CD4-positive, alpha-beta T cell (primary cell): Measurements from ENCODE around the gene PPIP5K2. TPM values are rescaled to one million over a fixed set of nuclear protein-coding genes. Genes with fewer than 3 reads are reported as not detected.

Source experiments
- ATAC-seq: fragments of 200-7000 bp; cut with Tn5 transposase; one replicate; pipeline ENCODE4 v1.10.0; 2022; ENCODE audit warnings: mild to moderate bottlenecking; ENCODE audit not compliant: poor library complexity
- CTCF ChIA-PET: fragments of 350-600 bp; sonication (Branson Sonifier 250); formaldehyde crosslinking; loops from one replicate; lab custom pipeline; 2021; ENCODE audit warnings: antibody characterized with exemption, inconsistent platforms; lab: Charles Lee
- POLR2A ChIA-PET: fragments of 350-600 bp; sonication (Branson Sonifier 250); formaldehyde crosslinking; loops from one replicate; lab custom pipeline; 2021; ENCODE audit warnings: antibody characterized with exemption, inconsistent platforms; lab: Charles Lee
- DNase-seq, 14 experiments: peaks; one replicate each; pipeline ENCODE4 v3.0.0-alpha.2; 2013 to 2020; ENCODE audit warnings: mixed read lengths in 2 of 14
- H3K27ac ChIP-seq, 2 donors: one replicate each; pipeline versions ENCODE4 v1.5.1 to v1.7.0; 2013; ENCODE audit warnings: low read length in 2 of 2, low read depth in 1 of 2, mild to moderate bottlenecking in 1 of 2
- H3K27me3 ChIP-seq, 2 experiments: 1 replicate in 1 of 2; 2 replicates in 1 of 2; pipeline versions ENCODE4 v1.6.1 to v1.7.0; 2013; ENCODE audit warnings: low read length in 2 of 2, control low read depth in 1 of 2, mild to moderate bottlenecking in 1 of 2, moderate library complexity in 1 of 2; ENCODE audit not compliant: insufficient read depth in 2 of 2, control insufficient read depth in 1 of 2
- H3K36me3 ChIP-seq: one replicate; pipeline ENCODE4 v1.6.1; 2013; ENCODE audit warnings: low read length, control low read depth; ENCODE audit not compliant: insufficient read depth
- H3K4me1 ChIP-seq: one replicate; pipeline ENCODE4 v1.6.1; 2013; ENCODE audit warnings: low read length, control low read depth; ENCODE audit not compliant: insufficient read depth
- H3K4me3 ChIP-seq: one replicate; pipeline ENCODE4 v1.5.1; 2013; ENCODE audit warnings: mild to moderate bottlenecking, low read length, moderate library complexity
- H3K9me3 ChIP-seq, 2 experiments: 1 replicate in 1 of 2; 2 replicates in 1 of 2; pipeline versions ENCODE4 v1.6.1 to v1.7.0; 2013; ENCODE audit warnings: low read length in 2 of 2, mild to moderate bottlenecking in 2 of 2, control low read depth in 1 of 2, moderate library complexity in 1 of 2; ENCODE audit not compliant: control insufficient read depth in 1 of 2, insufficient read depth in 1 of 2
- H3K27ac Mint-ChIP-seq: one replicate; pipeline ENCODE4 v1.8.0; 2020; ENCODE audit warnings: mixed read lengths
- H3K27me3 Mint-ChIP-seq: one replicate; pipeline ENCODE4 v1.8.0; 2021; ENCODE audit warnings: mixed read lengths
- H3K36me3 Mint-ChIP-seq: one replicate; pipeline ENCODE4 v1.8.0; 2021; ENCODE audit warnings: low read depth, mixed read lengths
- H3K4me1 Mint-ChIP-seq: one replicate; pipeline ENCODE4 v1.8.0; 2021; ENCODE audit warnings: low read depth, mixed read lengths
- H3K4me3 Mint-ChIP-seq: one replicate; pipeline ENCODE4 v1.8.0; 2020; ENCODE audit warnings: mild to moderate bottlenecking, mixed read lengths
- H3K9me3 Mint-ChIP-seq: one replicate; pipeline ENCODE4 v1.8.0; 2020; ENCODE audit warnings: mixed read lengths
- intact Hi-C, 2 experiments: fragments of 100-400 bp; cut with DNase I in 1 of 2; cut with micrococcal nuclease in 1 of 2; formaldehyde crosslinking; loops; one replicate each; pipeline versions ENCODE4 v1.15.1 to v1.9.0; 2023 to 2025; cut with DNase I, micrococcal nuclease
- total RNA-seq, 174 experiments: library from RNA in 2 of 174; stranded (reverse) in 2 of 174; gene quantifications; one replicate each; pipeline ENCODE4 v1.2.3 and lab custom pipeline; 2021 to 2026
- TF ChIP-seq, protein P1 (sequence below): fragments of 200-600 bp; IDR thresholded peaks from one replicate; pipeline ENCODE4 v1.8.0; 2022; ENCODE audit warnings: antibody characterized with exemption, mild to moderate bottlenecking

PPIP5K2 gene
- total RNA-seq, 2 experiments from 2014 or later = 40.4 to 45.6 TPM

DNA sequence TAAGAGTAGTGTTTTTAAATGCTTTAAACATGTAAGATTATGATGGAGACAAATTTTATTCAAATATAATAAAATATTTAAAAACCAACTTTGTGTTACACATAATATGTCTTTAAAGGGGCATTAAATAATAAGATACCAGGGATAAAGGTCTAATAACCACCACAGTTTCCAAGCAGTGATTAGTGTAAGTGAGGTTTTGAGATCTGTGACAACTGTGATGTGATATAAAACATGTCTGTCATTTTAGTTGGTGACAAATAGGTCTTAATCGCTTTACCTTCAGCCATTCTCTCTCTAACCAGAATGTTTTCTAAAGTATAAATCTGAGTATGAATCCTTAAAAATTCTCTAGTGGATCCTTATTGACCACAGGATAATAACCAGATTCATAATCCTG lies 28.1 kb downstream of the PPIP5K2 start:
- intact Hi-C loops = no loop called here
- POLR2A ChIA-PET = no interaction called here
- H3K27me3 Mint-ChIP-seq = no peaks in the 10 kb centered on the region

DNA sequence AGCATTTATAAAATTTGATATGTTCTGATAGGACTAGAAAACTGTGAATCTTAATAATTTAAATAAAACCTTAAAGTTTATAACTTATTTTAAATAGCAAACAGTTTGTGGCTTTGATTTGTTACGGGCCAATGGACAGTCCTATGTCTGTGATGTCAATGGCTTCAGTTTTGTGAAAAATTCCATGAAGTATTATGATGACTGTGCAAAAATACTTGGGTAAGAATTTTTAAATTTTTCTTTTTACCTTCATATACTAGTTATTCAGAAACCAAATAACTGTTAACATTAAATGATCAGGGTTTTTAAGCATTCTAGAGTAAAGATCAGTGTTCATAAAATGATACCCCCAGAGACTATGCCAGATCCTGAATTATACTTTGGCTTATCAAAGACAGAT lies 31.1 kb downstream of the PPIP5K2 start:
- Mint-ChIP-seq H3K27ac (no peak overlapping the region), H3K4me3 (no peak overlapping the region), H3K27me3 (no peaks in the 10 kb centered on the region), H3K9me3 (no peaks in the 10 kb centered on the region), H3K4me1 (no peaks in the 10 kb centered on the region), H3K36me3 (peaks cover 53% of the 10 kb centered on the region)
- H3K4me1 ChIP-seq = no peaks in the 10 kb centered on the region
- intact Hi-C loops = no loop called here
- no peak overlapping the region for H3K27ac ChIP-seq
- H3K36me3 ChIP-seq = peaks cover 55% of the 10 kb centered on the region
- ChIA-PET CTCF (no interaction called here), POLR2A (no interaction called here)
- H3K9me3 ChIP-seq = no peaks in the 10 kb centered on the region
- H3K27me3 ChIP-seq = no peaks in the 10 kb centered on the region
- ATAC-seq (no peak), DNase-seq (no peak)
- TF ChIP-seq, protein P1, sequence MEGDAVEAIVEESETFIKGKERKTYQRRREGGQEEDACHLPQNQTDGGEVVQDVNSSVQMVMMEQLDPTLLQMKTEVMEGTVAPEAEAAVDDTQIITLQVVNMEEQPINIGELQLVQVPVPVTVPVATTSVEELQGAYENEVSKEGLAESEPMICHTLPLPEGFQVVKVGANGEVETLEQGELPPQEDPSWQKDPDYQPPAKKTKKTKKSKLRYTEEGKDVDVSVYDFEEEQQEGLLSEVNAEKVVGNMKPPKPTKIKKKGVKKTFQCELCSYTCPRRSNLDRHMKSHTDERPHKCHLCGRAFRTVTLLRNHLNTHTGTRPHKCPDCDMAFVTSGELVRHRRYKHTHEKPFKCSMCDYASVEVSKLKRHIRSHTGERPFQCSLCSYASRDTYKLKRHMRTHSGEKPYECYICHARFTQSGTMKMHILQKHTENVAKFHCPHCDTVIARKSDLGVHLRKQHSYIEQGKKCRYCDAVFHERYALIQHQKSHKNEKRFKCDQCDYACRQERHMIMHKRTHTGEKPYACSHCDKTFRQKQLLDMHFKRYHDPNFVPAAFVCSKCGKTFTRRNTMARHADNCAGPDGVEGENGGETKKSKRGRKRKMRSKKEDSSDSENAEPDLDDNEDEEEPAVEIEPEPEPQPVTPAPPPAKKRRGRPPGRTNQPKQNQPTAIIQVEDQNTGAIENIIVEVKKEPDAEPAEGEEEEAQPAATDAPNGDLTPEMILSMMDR = no peak
- H3K4me3 ChIP-seq = no peak overlapping the region

More for the DNA sequence above, 28.1 kb downstream of the PPIP5K2 start:
- H3K4me3 Mint-ChIP-seq = no peak overlapping the region
- CTCF ChIA-PET = no interaction called here
- Histone ChIP-seq H3K4me3 (no peak overlapping the region), H3K27ac (no peak overlapping the region), H3K4me1 (no peaks in the 10 kb centered on the region), H3K9me3 (no peaks in the 10 kb centered on the region), H3K27me3 (no peaks in the 10 kb centered on the region), H3K36me3 (peaks cover 35% of the 10 kb centered on the region)
- H3K36me3 Mint-ChIP-seq = peaks cover 34% of the 10 kb centered on the region
- TF ChIP-seq, protein P1 = no peak
- no peak for DNase-seq
- H3K27ac Mint-ChIP-seq = no peak overlapping the region
- no peaks in the 10 kb centered on the region for H3K9me3 Mint-ChIP-seq
- H3K4me1 Mint-ChIP-seq = no peaks in the 10 kb centered on the region
- ATAC-seq = no peak

DNA sequence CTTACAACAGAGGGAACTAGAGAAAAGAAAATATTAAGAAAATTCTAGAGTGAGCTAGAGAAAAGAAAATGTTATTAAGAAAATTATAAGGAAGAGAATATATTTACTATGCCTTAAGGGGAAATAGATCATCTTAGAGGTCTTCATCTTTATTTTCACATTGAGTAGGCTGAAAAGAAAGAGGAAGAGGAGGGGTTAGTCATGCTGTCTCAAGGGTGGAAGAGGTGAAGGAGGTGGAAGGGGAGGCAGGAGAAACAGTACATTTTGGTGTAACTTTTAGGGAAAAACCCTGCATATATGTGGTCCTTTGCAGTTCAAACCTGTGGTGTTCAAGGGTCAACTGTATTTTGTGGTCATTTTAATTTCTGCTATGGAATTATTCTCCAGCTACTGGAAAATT lies 46.6 kb downstream of the PPIP5K2 start:
- CTCF ChIA-PET = no interaction called here
- Mint-ChIP-seq H3K4me3 (no peak overlapping the region), H3K36me3 (peaks cover 67% of the 10 kb centered on the region)

More for the DNA sequence above, 46.6 kb downstream of the PPIP5K2 start:
- H3K27me3 Mint-ChIP-seq = no peaks in the 10 kb centered on the region
- no peaks in the 10 kb centered on the region for H3K4me1 Mint-ChIP-seq
- no peak for ATAC-seq
- Histone ChIP-seq H3K36me3 (peaks cover 16% of the 10 kb centered on the region), H3K27ac (no peak overlapping the region), H3K9me3 (no peaks in the 10 kb centered on the region), H3K4me3 (no peak overlapping the region), H3K27me3 (no peaks in the 10 kb centered on the region), H3K4me1 (no peaks in the 10 kb centered on the region)
- H3K9me3 Mint-ChIP-seq = no peaks in the 10 kb centered on the region
- no peak overlapping the region for H3K27ac Mint-ChIP-seq
- POLR2A ChIA-PET = no interaction called here
- TF ChIP-seq, protein P1 = no peak
- intact Hi-C loops = no loop called here
- DNase-seq = peak in 1 of 14 experiments; percentile 2
